GM23338 (cell line): Measurements from ENCODE around the gene QRFP.

ENCODE experiments used
- CTCF ChIP-seq, 2 experiments: fragments of 200-600 bp in 1 of 2; sonication (generic) in 1 of 2; conservative IDR thresholded peaks; 2 replicates each; pipeline versions ENCODE4 v1.5.1 to v1.6.1; 2016 to 2017; ENCODE audit warnings: antibody characterized with exemption in 2 of 2, low read depth in 2 of 2, mild to moderate bottlenecking in 2 of 2, moderate library complexity in 1 of 2
- EZH2 ChIP-seq: fragments of 200-600 bp; sonication (generic); IDR thresholded peaks from one replicate; pipeline ENCODE4 v1.8.0; 2017; ENCODE audit warnings: antibody characterized with exemption, mild to moderate bottlenecking, low read depth; ENCODE audit not compliant: unreplicated experiment
- EZH2phosphoT487 ChIP-seq: fragments of 200-600 bp; sonication (generic); IDR thresholded peaks from one replicate; pipeline ENCODE4 v1.8.1; 2018; ENCODE audit warnings: antibody characterized with exemption; ENCODE audit not compliant: unreplicated experiment
- JUNB ChIP-seq: IDR thresholded peaks from one replicate; pipeline ENCODE4 v1.6.1; 2016; ENCODE audit warnings: antibody characterized with exemption; ENCODE audit not compliant: unreplicated experiment
- POLR2AphosphoS5 ChIP-seq: IDR thresholded peaks from 2 replicates; pipeline ENCODE4 v1.6.1; 2016; ENCODE audit warnings: antibody characterized with exemption, low read depth
- REST ChIP-seq: IDR thresholded peaks from one replicate; pipeline ENCODE4 v1.6.1; 2018; ENCODE audit warnings: antibody characterized with exemption; ENCODE audit not compliant: unreplicated experiment
- ZNF114 ChIP-seq: fragments of 250-450 bp; sonication (Bioruptor Pico); IDR thresholded peaks from 2 replicates; pipeline ENCODE4 v1.5.0; 2020; ENCODE audit warnings: mild to moderate bottlenecking, moderate library complexity

DNA sequence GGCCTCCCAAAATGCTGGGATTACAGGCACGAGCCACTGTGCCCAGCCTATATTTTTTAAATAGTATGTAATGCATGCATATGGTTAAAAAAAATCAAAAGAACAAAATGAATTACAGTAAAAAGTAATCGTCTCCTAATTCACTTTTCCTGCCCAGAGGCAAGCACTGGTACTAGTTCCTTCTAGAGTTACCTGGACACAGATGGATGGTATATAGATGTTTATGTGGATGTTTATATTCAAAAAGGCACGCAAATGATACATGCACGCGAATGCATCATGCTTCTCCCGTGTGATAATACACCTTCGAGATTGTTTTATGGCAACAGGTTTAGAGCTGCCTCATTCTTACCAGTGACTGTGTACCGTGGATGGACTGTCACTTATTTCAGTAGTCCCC is 40.1 kb downstream of the QRFP start:
- TF ChIP-seq CTCF (conservative IDR thresholded peaks at IDR 0.05; ENCODE audit: low read depth in 2 of 2) = no peak
- no peak for TF ChIP-seq EZH2phosphoT487
- no peak for TF ChIP-seq ZNF114 (CRISPR knock-in tag)
- TF ChIP-seq EZH2 = no peak
- no peak for TF ChIP-seq JUNB
- TF ChIP-seq POLR2AphosphoS5 = no peak
- TF ChIP-seq REST = no peak
